BJ (cell line): ENCODE measurements around the gene ZNF320. TPM values are rescaled to one million over a fixed set of nuclear protein-coding genes. Genes with fewer than 3 reads are reported as not detected.
"Not testable (repeated sequence)": the region's sequence is repeated elsewhere in the genome, so short reads cannot be mapped to it uniquely, and the experiment has no call there.

Experiments
- CTCF ChIA-PET: fragments of 350-600 bp; formaldehyde crosslinking; extraction: SDS; loops from one replicate; lab custom pipeline; 2021; ENCODE audit warnings: antibody characterized with exemption, inconsistent platforms; lab: Yijun Ruan, JAX
- POLR2A ChIA-PET: fragments of 300-600 bp; sonication (Branson Sonifier 250); formaldehyde crosslinking; extraction: SDS; loops from one replicate; lab custom pipeline; 2021; ENCODE audit warnings: antibody characterized with exemption; lab: Charles Lee
- DNase-seq: peaks from one replicate; pipeline ENCODE4 v3.0.0-alpha.2; 2011; ENCODE audit warnings: low read depth
- H3K27me3 ChIP-seq: 2 replicates; pipeline ENCODE4 v1.6.0; 2011; ENCODE audit warnings: low read length; ENCODE audit not compliant: control insufficient read depth, insufficient read depth
- H3K36me3 ChIP-seq: 2 replicates; pipeline ENCODE4 v1.5.1; 2011; ENCODE audit warnings: low read length; ENCODE audit not compliant: control insufficient read depth, insufficient read depth
- H3K4me3 ChIP-seq: 2 replicates; pipeline ENCODE4 v1.5.1; 2011; ENCODE audit warnings: low read depth, mild to moderate bottlenecking, control low read depth, low read length
- CTCF ChIP-seq: IDR thresholded peaks from 2 replicates; pipeline ENCODE4 v1.5.1; 2011; ENCODE audit warnings: low read depth, mild to moderate bottlenecking, control low read depth, inconsistent platforms, low read length, moderate library complexity; ENCODE audit not compliant: insufficient read depth
- polyA plus RNA-seq: library from polyadenylated mRNA; depleted of rRNA; stranded (reverse); fragments of >200 nt; gene quantifications from 2 replicates; pipeline ENCODE4 v1.2.3, GENCODE V29; 2011

ZNF320 gene
- polyA plus RNA-seq, 1 experiment: 8.4 TPM

GRCh38 chr19:52938761-52939160, 41.3 kb upstream of the ZNF320 start:
- CTCF ChIA-PET: interaction anchor here (0.6 kb wide), 1 partner anchor 1509 kb away, joined by 6 read pairs; no protein-coding TSS in a partner anchor

GRCh38 chr19:52936954-52937325, 39.5 kb upstream of the ZNF320 start:
- no peak for TF ChIP-seq CTCF
- DNase-seq: no peak
- POLR2A ChIA-PET: no interaction called here
- Histone ChIP-seq H3K36me3 (no peaks in the 10 kb centered on the region; the same call in 1 of the 2 replicates), H3K4me3 (no peak overlapping the region), H3K27me3 (no peaks in the 10 kb centered on the region)
- CTCF ChIA-PET: no interaction called here

More at GRCh38 chr19:52938761-52939160, 41.3 kb upstream of the ZNF320 start:
- TF ChIP-seq CTCF: no peak
- POLR2A ChIA-PET: no interaction called here
- DNase-seq: no peak
- no peaks in the 10 kb centered on the region; the same call in 1 of the 2 replicates for H3K36me3 ChIP-seq
- H3K4me3 ChIP-seq: no peak overlapping the region
- no peaks in the 10 kb centered on the region for H3K27me3 ChIP-seq

- CTCF ChIA-PET: no interaction called here
These were observed 38.9 kb upstream of the ZNF320 start for GRCh38 chr19:52936151-52936953.

GRCh38 chr19:52935434-52935833, 38.0 kb upstream of the ZNF320 start:
- TF ChIP-seq CTCF: no peak
- ChIA-PET POLR2A (no interaction called here), CTCF (no interaction called here)
- Histone ChIP-seq H3K36me3 (no peaks in the 10 kb centered on the region; the same call in 1 of the 2 replicates), H3K27me3 (no peaks in the 10 kb centered on the region), H3K4me3 (no peak overlapping the region)
- DNase-seq: no peak

More at GRCh38 chr19:52936151-52936953, 38.9 kb upstream of the ZNF320 start:
- Histone ChIP-seq H3K4me3 (no peak overlapping the region), H3K36me3 (no peaks in the 10 kb centered on the region; the same call in 1 of the 2 replicates), H3K27me3 (no peaks in the 10 kb centered on the region)
- POLR2A ChIA-PET: no interaction called here
- DNase-seq: no peak
- no peak for TF ChIP-seq CTCF

GRCh38 chr19:52924641-52925040, 27.2 kb upstream of the ZNF320 start:
- DNase-seq, POLR2A ChIA-PET, H3K4me3 ChIP-seq, H3K36me3 ChIP-seq, CTCF ChIA-PET, H3K27me3 ChIP-seq: not testable (repeated sequence)
